22Rv1 (cell line): ENCODE data around the gene IFNA10.

ENCODE experiments used
- CTCF ChIP-seq: fragments of 450-650 bp; IDR thresholded peaks from 2 replicates; pipeline ENCODE4 v1.5.1; 2017; ENCODE audit warnings: mild to moderate bottlenecking
- ZFX ChIP-seq: fragments of 450-650 bp; IDR thresholded peaks from 2 replicates; pipeline ENCODE4 v1.6.1; 2017; ENCODE audit warnings: antibody characterized with exemption, borderline replicate concordance

- no peak for TF ChIP-seq CTCF
- no peak for TF ChIP-seq ZFX
These were observed 35.6 kb downstream of the IFNA10 start for GRCh38 chr9:21171351-21171750.
